WTC11 (cell line): ENCODE data around the gene CSPG5. TPM values are rescaled to one million over a fixed set of nuclear protein-coding genes. Genes with fewer than 3 reads are reported as not detected.

Source experiments
- ATAC-seq: fragments of 200-7000 bp; cut with Tn5 transposase; 2 replicates; pipeline ENCODE4 v1.10.0; 2021; ENCODE audit warnings: mild to moderate bottlenecking, moderate library complexity
- CTCF ChIA-PET: fragments of 300-600 bp; sonication (Branson Sonifier 250); formaldehyde crosslinking; loops from one replicate; lab custom pipeline; 2021; ENCODE audit warnings: antibody characterized with exemption; lab: Charles Lee
- POLR2A ChIA-PET: fragments of 350-600 bp; sonication (Branson Sonifier 250); formaldehyde crosslinking; loops from one replicate; lab custom pipeline; 2021; ENCODE audit warnings: antibody characterized with exemption; lab: Charles Lee
- DNase-seq: peaks from one replicate; pipeline ENCODE4 v3.0.0; 2021; ENCODE audit warnings: low spot score
- H3K27ac Mint-ChIP-seq: 2 replicates; pipeline ENCODE4 v1.8.0; 2021; ENCODE audit warnings: mixed read lengths
- H3K27me3 Mint-ChIP-seq: 2 replicates; pipeline ENCODE4 v1.8.0; 2021; ENCODE audit warnings: low read depth, mild to moderate bottlenecking, moderate library complexity, mixed read lengths
- H3K36me3 Mint-ChIP-seq: 2 replicates; pipeline ENCODE4 v1.8.0; 2021; ENCODE audit warnings: mixed read lengths
- H3K4me1 Mint-ChIP-seq: 2 replicates; pipeline ENCODE4 v1.8.0; 2022; ENCODE audit warnings: mixed read lengths
- H3K4me3 Mint-ChIP-seq: 2 replicates; pipeline ENCODE4 v1.8.0; 2021; ENCODE audit warnings: mild to moderate bottlenecking, moderate library complexity, mixed read lengths
- H3K9me3 Mint-ChIP-seq: 2 replicates; pipeline ENCODE4 v1.8.0; 2021; ENCODE audit warnings: mixed read lengths
- CREM ChIP-seq: sonication (generic); formaldehyde crosslinking; IDR thresholded peaks from 2 replicates; pipeline ENCODE4 v1.8.1; 2022; ENCODE audit warnings: mild to moderate bottlenecking, missing genetic modification reagents, moderate library complexity
- CTCF ChIP-seq: fragments of 200-600 bp; IDR thresholded peaks from 2 replicates; pipeline ENCODE4 v1.8.0; 2022; ENCODE audit warnings: antibody characterized with exemption
- E2F4 ChIP-seq: sonication (generic); formaldehyde crosslinking; IDR thresholded peaks from 2 replicates; pipeline ENCODE4 v1.8.1; 2022; ENCODE audit warnings: low read depth, mild to moderate bottlenecking, moderate library complexity, missing genetic modification reagents, borderline replicate concordance
- ETV6 ChIP-seq: sonication (generic); formaldehyde crosslinking; IDR thresholded peaks from 2 replicates; pipeline ENCODE4 v1.8.1; 2022; ENCODE audit warnings: mild to moderate bottlenecking, missing genetic modification reagents
- HMGA2 ChIP-seq: fragments of 250-450 bp; sonication (Bioruptor Pico); IDR thresholded peaks from 2 replicates; pipeline ENCODE4 v1.4.0; 2021; ENCODE audit warnings: mild to moderate bottlenecking, moderate library complexity
- HMGXB4 ChIP-seq: sonication (generic); formaldehyde crosslinking; IDR thresholded peaks from 2 replicates; pipeline ENCODE4 v1.8.1; 2023; ENCODE audit warnings: mild to moderate bottlenecking, moderate library complexity, missing genetic modification reagents
- JAZF1 ChIP-seq: fragments of 250-450 bp; sonication (Bioruptor Pico); IDR thresholded peaks from 2 replicates; pipeline ENCODE4 v1.9.0; 2021; ENCODE audit warnings: moderate library complexity, mild to moderate bottlenecking, inconsistent platforms
- MAX ChIP-seq: sonication (generic); formaldehyde crosslinking; IDR thresholded peaks from 2 replicates; pipeline ENCODE4 v1.8.0; 2022; ENCODE audit warnings: mild to moderate bottlenecking, missing genetic modification reagents
- NR3C1 ChIP-seq: sonication (generic); formaldehyde crosslinking; conservative IDR thresholded peaks from 2 replicates; pipeline ENCODE4 v1.8.1; 2023; ENCODE audit warnings: low read depth, mild to moderate bottlenecking, missing genetic modification reagents
- TEAD4 ChIP-seq: sonication (generic); formaldehyde crosslinking; IDR thresholded peaks from 2 replicates; pipeline ENCODE4 v1.8.0; 2022; ENCODE audit warnings: mild to moderate bottlenecking, missing genetic modification reagents
- ZNF281 ChIP-seq: sonication (generic); formaldehyde crosslinking; IDR thresholded peaks from 2 replicates; pipeline ENCODE4 v1.8.0; 2023; ENCODE audit warnings: mild to moderate bottlenecking, missing genetic modification reagents
- ZNF416 ChIP-seq: fragments of 250-450 bp; sonication (Bioruptor Pico); IDR thresholded peaks from 2 replicates; pipeline ENCODE4 v1.9.0; 2021; ENCODE audit warnings: mild to moderate bottlenecking, inconsistent platforms
- total RNA-seq: library from RNA; stranded (reverse); gene quantifications from 3 replicates; pipeline ENCODE4 v1.2.3, GENCODE V29; 2021

The CSPG5 gene
- total RNA-seq, 1 experiment from 2014 or later = 3.3 TPM

- TF ChIP-seq HMGXB4 (CRISPR knock-in tag) = no peak
- TF ChIP-seq MAX (CRISPR knock-in tag) = no peak
These were observed 9.8 kb downstream of the CSPG5 start (continued) for GRCh38 chr3:47568901-47569300.

- Mint-ChIP-seq H3K4me3 (no peak overlapping the region), H3K27ac (no peak overlapping the region), H3K27me3 (no peaks in the 10 kb centered on the region), H3K9me3 (no peaks in the 10 kb centered on the region), H3K4me1 (no peaks in the 10 kb centered on the region), H3K36me3 (no peaks in the 10 kb centered on the region)
- DNase-seq = no peak
- ATAC-seq = no peak
- POLR2A ChIA-PET = interaction anchor here (0.6 kb wide), 1 partner anchor 85 kb away, joined by 6 read pairs; no protein-coding TSS in a partner anchor
- CTCF ChIA-PET = interaction anchor here (1.1 to 1.2 kb wide), 3 partner anchors 11 to 46 kb away, joined by 3 to 6 read pairs (median 3); no protein-coding TSS in a partner anchor
- no peak for TF ChIP-seq HMGA2 (CRISPR knock-in tag)
- no peak for TF ChIP-seq E2F4
- no peak for TF ChIP-seq ZNF416 (CRISPR knock-in tag)
- TF ChIP-seq ETV6 (CRISPR knock-in tag) = no peak
- TF ChIP-seq JAZF1 (CRISPR knock-in tag) = no peak
- no peak for TF ChIP-seq ZNF281 (CRISPR knock-in tag)
- TF ChIP-seq NR3C1 (CRISPR knock-in tag) = no peak
These were observed 11.5 kb downstream of the CSPG5 start for GRCh38 chr3:47567149-47567548.

- POLR2A ChIA-PET = interaction anchor here (0.6 kb wide), 1 partner anchor 86 kb away, joined by 6 read pairs; no protein-coding TSS in a partner anchor
- CTCF ChIA-PET = interaction anchor here (1.1 to 1.2 kb wide), 3 partner anchors 11 to 46 kb away, joined by 3 to 6 read pairs (median 3); no protein-coding TSS in a partner anchor
- H3K4me3 Mint-ChIP-seq = no peak overlapping the region
- no peaks in the 10 kb centered on the region for H3K4me1 Mint-ChIP-seq
- no peak overlapping the region for H3K27ac Mint-ChIP-seq
- no peaks in the 10 kb centered on the region for H3K27me3 Mint-ChIP-seq
- no peak for DNase-seq
- H3K36me3 Mint-ChIP-seq = no peaks in the 10 kb centered on the region
- ATAC-seq = no peak
- TF ChIP-seq CREM (CRISPR knock-in tag) (no peak), CTCF (no peak), E2F4 (no peak), TEAD4 (CRISPR knock-in tag) (no peak)
- TF ChIP-seq, all 79 proteins: peak for 0
- no peaks in the 10 kb centered on the region for H3K9me3 Mint-ChIP-seq
These were observed 12.0 kb downstream of the CSPG5 start for GRCh38 chr3:47566667-47567066.
